Loucy (cell line): ENCODE measurements around the gene MYL7.

ENCODE experiments used
- CTCF ChIP-seq: fragments of 200-600 bp; sonication (generic); conservative IDR thresholded peaks from 2 replicates; pipeline ENCODE4 v1.5.1; 2014; ENCODE audit warnings: mild to moderate bottlenecking, antibody characterized with exemption, low read length
- EZH2phosphoT487 ChIP-seq: fragments of 200-600 bp; IDR thresholded peaks from 2 replicates; pipeline ENCODE4 v1.6.1; 2018; ENCODE audit warnings: antibody characterized with exemption, mild to moderate bottlenecking, moderate library complexity, borderline replicate concordance

- no peak for TF ChIP-seq CTCF
- no peak for TF ChIP-seq EZH2phosphoT487
Measured at GRCh38 chr7:44183386-44183785, 42.3 kb upstream of the MYL7 start.
